Brain microvascular endothelial cell (primary cell): ENCODE data around the gene VPS37D.

Source experiments
- DNase-seq: peaks from one replicate; pipeline ENCODE4 v3.0.0-alpha.2; 2020
- H3K27ac ChIP-seq: fragments of 250-450 bp; sonication (Bioruptor Pico); 2 replicates; pipeline ENCODE4 v1.5.1; 2020; ENCODE audit warnings: mild to moderate bottlenecking, moderate library complexity
- H3K27me3 ChIP-seq: fragments of 250-450 bp; sonication (Bioruptor Pico); replicated peaks from 2 replicates; pipeline ENCODE4 v1.5.1; 2020; ENCODE audit warnings: mild to moderate bottlenecking
- H3K36me3 ChIP-seq: fragments of 250-450 bp; sonication (Bioruptor Pico); replicated peaks from 2 replicates; pipeline ENCODE4 v1.5.1; 2020; ENCODE audit warnings: mild to moderate bottlenecking
- H3K4me3 ChIP-seq: 2 replicates; pipeline ENCODE4 v1.5.1; 2011; ENCODE audit warnings: low read depth, mild to moderate bottlenecking, control low read depth, low read length, moderate library complexity
- CTCF ChIP-seq: IDR thresholded peaks from 2 replicates; pipeline ENCODE4 v1.5.1; 2011; ENCODE audit warnings: low read depth, mild to moderate bottlenecking, moderate library complexity, low read length, control low read depth, inconsistent platforms; ENCODE audit errors: missing control alignments
- in situ Hi-C: cut with HindIII; loops from 2 replicates; pipeline ENCODE4 v1.10.0; 2017; ENCODE audit warnings: low sequenced_read_pairs, low pct_ligation_motif_present

The VPS37D gene

DNA sequence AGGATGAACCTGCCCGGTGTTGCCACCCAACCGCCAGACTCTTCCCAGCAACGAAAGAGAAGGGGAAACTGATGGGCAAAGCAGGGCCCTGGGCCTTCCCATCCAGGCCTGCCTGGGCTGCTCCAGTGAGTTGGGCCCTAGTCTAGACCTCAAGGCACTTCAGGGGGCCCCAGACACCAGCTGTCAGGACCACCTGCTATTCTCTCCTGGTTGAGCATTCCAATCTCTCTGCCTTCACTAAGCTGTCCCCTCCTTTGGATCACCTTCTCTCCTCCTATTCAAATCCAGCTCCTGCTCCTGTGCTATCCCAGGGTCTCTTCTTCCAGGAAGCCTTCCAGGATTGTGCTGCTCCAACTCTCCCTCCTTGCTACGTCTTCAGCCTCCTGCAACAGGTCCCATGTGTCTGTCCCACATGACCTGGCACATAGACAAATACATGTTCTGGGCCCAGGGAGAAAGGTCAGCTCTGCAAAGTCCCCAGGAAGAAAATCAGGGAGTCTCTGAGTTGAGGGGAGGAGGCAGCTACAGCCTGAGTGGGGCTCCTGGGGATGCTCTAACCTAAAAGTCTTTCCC is 48.8 kb downstream of the VPS37D start:
- peak; percentile 16 for DNase-seq
- no peaks in the 10 kb centered on the region for H3K27me3 ChIP-seq
- peaks cover 49% of the 10 kb centered on the region for H3K36me3 ChIP-seq
- in situ Hi-C loops: no loop called here
- peak overlapping the region; percentile 98 for H3K27ac ChIP-seq
- no peak for TF ChIP-seq CTCF
- peak overlapping the region; percentile 88 for H3K4me3 ChIP-seq

GRCh38 chr7:73717025-73717807 is 49.6 kb downstream of the VPS37D start:
- peak; percentile 35 for DNase-seq
- Histone ChIP-seq H3K36me3 (peaks cover 42% of the 10 kb centered on the region), H3K27ac (peak overlapping the region; percentile 98), H3K4me3 (peak overlapping the region; percentile 88), H3K27me3 (no peaks in the 10 kb centered on the region)
- TF ChIP-seq CTCF: no peak
- in situ Hi-C loops: no loop called here

GRCh38 chr7:73717991-73718405 is 50.4 kb downstream of the VPS37D start:
- in situ Hi-C loops: no loop called here
- Histone ChIP-seq H3K36me3 (peaks cover 34% of the 10 kb centered on the region), H3K27ac (peak overlapping the region; percentile 98), H3K27me3 (no peaks in the 10 kb centered on the region), H3K4me3 (peak overlapping the region; percentile 88)
- no peak for TF ChIP-seq CTCF
- peak; percentile 94 for DNase-seq

DNA sequence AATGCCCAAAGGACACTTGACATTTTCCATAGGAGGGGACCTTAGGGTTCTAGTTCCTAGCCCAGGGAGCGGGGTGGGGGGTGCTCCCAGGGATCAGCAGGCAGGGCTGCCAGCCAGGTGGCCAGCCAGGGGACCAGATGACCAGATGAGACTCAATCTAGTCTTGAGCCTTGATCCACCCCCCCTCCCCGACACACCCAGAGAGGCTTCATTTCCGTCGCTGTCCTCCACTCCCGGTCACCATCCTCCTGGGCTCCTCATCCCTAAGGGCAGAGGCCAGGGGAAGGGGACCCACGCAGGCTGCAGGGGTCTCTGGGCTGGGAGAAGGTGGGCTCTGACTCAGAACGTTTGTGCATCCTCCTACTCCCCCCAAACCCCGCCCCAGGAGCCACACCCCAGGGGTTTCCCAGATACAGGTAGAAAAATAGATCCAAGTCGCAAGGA is 50.8 kb downstream of the VPS37D start:
- H3K4me3 ChIP-seq: peak overlapping the region; percentile 88
- no peak for TF ChIP-seq CTCF
- peaks cover 30% of the 10 kb centered on the region for H3K36me3 ChIP-seq
- in situ Hi-C loops: no loop called here
- H3K27ac ChIP-seq: peak overlapping the region; percentile 98
- peak; percentile 24 for DNase-seq
- H3K27me3 ChIP-seq: no peaks in the 10 kb centered on the region

GRCh38 chr7:73718905-73719805 is 51.5 kb downstream of the VPS37D start, which contains the start of gene STX1A:
TSS of gene STX1A (minus strand) at chr7:73719669. CDS start at chr7:73719631, 38 bp downstream.
- in situ Hi-C loops: no loop called here
- TF ChIP-seq CTCF: no peak
- Histone ChIP-seq H3K36me3 (peaks cover 23% of the 10 kb centered on the region), H3K27me3 (no peaks in the 10 kb centered on the region), H3K27ac (peak within 1 kb of the TSS; percentile 98), H3K4me3 (peak within 1 kb of the TSS; percentile 88)
- DNase-seq: peak; percentile 44
